AG08395 (cell line): ENCODE data around the gene RECK.
A peak's percentile ranks its signal among the peaks of the same experiment; 100 is the strongest.
"Not testable (repeated sequence)": the region's sequence is repeated elsewhere in the genome, so short reads cannot be mapped to it uniquely, and the experiment has no call there.

Experiments used
- DNase-seq: peaks from one replicate; pipeline ENCODE4 v3.0.0; 2012; ENCODE audit warnings: mixed read lengths, low spot score

The RECK gene, protein sequence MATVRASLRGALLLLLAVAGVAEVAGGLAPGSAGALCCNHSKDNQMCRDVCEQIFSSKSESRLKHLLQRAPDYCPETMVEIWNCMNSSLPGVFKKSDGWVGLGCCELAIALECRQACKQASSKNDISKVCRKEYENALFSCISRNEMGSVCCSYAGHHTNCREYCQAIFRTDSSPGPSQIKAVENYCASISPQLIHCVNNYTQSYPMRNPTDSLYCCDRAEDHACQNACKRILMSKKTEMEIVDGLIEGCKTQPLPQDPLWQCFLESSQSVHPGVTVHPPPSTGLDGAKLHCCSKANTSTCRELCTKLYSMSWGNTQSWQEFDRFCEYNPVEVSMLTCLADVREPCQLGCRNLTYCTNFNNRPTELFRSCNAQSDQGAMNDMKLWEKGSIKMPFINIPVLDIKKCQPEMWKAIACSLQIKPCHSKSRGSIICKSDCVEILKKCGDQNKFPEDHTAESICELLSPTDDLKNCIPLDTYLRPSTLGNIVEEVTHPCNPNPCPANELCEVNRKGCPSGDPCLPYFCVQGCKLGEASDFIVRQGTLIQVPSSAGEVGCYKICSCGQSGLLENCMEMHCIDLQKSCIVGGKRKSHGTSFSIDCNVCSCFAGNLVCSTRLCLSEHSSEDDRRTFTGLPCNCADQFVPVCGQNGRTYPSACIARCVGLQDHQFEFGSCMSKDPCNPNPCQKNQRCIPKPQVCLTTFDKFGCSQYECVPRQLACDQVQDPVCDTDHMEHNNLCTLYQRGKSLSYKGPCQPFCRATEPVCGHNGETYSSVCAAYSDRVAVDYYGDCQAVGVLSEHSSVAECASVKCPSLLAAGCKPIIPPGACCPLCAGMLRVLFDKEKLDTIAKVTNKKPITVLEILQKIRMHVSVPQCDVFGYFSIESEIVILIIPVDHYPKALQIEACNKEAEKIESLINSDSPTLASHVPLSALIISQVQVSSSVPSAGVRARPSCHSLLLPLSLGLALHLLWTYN

DNA sequence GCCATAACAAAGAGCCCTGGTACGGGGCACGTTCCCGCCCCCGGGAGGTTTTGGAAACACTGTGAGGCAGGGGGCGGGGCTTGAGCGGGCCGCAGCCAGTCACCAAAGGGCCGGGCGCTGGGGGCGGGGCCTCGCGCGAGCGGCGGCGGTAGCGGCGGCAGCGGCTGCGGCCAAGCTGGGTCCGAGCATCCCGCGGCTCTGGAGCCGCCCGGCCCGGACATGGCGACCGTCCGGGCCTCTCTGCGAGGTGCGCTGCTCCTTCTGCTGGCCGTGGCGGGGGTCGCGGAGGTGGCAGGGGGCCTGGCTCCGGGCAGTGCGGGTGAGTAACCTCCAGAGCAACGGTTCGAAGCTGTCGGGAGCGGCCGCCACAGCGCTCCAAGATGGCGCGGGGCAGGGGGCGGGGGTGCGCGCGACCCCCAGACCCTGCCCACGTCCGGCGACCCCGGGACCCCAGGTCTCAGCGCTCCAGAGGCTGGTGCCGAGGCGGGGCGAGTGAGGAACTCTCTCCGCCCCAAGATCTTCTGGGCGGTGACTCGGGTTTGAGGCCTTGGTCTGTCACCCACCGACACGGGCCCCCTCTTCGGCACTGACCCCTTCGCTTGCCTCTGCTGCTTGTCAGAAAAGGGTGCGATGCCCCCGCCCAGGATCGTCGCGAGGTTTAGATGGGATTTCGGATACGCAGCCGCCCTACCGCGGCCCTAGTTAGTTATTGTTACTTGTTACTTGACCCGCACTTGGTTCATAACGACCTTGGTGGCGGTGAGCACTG, at the start of gene RECK:
Gene RECK, plus strand, starts transcription at position 134 of the 769 bp plus-strand sequence. Its CDS starts 86 bp downstream, at position 220.
- peak; percentile 95 for DNase-seq

DNA sequence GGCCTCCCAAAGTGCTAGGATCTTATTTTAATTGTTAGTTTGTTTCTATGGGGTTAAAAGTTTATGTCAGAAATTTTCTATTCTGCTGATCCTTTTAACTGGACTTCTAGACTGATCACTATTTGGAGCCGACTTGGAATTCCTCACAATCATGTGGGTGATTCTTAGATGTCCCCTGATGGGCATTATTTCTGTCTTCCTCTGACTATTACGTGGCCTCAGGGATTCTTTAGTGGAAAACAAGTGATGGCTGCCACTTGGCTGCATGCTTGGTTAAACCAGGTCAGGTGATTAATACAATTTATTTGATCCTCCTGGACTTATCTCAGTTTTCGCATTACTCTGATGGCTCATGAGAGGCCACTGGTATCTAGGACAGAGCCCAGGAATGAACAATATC, 46.6 kb upstream of the RECK start:
- no peak for DNase-seq

DNA sequence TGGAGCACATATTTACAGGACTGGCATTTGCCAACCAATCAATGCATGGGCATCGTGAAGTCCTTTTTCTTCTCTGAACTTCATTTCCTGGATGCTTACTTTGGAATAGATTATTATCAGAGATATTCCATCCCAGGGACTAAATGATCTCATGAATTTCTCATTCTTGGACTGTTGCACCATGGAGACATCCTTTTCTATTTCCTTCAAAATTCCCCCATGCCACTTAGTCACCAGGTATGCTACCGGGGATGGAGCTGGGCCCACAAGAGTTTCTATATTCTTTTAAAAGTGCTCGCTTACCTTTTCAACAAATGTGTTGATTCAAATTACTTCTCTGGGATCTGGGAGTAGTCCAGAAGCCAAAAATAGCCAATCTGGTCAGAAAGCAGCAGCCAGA, 43.6 kb upstream of the RECK start:
- not testable (repeated sequence) for DNase-seq

DNA sequence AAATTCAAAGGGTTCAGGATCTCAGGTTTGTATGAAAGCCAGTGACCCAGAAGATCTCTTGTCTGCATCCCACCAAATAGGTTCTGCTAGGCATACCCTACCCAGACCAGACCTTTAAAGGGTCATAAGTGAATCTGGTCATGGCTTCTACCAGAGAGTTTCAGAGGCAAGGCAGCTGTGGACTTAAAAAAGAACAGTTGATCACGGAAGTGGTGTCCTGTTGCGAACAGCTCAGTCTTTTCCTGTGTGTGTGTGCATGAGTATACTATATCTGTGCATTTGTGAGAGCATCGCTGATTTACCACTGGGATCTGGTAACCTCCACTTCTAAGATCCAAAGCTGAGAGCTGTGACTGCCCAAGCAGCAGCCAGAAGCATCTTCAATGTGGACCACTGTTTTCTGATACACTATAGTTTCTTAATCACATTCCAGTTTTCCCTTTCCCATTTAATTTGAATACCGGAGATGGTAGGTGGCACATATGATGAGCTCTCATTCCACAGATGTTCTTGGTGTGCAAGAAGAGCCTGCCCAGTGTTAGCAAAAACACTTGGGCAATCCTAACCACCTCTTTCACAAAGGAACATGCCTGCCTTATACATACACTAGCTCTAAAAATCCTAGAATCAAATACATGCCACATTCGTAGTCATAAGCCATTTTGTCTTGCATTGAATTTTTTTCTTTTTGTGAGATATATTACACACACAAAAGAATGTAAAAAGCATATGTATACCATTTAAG, 42.6 kb upstream of the RECK start:
- DNase-seq: no peak

DNA sequence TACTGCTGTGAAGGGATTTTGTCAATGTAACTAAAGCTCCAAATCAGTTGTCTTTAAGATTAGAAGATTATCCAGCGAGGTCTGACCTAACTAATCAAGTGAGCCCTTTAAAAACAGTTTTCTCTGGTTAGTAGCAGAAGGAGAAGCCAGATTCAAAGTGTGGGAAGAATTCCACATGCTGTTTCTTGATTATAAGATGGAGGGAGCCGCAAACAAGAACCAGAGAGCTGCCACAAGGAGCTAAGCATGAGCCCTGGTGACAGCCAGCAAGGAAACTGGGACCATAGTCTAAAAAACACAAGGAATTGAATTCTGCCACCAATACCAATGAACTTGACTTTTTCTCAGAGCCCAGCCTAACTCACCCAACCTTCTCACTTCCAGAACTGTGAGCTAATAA, 41.8 kb upstream of the RECK start:
- DNase-seq: no peak

DNA sequence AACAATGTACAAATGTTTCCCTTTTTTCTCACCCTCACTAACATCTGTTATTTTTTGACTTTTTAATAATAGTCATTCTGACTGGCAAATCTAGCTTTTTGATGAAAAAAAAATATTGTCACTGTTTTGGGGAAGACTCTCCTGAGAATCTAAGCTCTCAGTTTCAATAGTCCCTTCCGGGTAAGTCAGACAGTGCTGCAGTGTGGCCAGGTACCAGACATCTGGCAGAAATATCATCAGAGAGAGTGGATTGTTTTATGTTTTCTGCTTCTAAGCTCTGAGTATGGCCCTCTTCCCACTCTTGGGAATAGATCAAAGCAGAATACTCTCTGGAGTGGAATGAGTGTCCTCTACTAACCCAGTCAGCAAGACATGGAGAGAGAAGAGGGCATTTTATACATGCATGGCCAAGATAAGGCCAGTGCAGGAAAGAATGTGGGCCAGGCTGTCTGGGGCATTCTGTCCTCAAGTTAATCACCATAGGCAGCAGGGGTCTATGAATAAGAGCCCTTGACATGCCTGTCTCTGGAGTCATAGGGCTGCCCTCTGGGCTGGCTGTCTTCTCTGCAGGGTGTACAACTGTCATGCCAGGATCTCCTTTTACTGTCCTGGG, 40.2 kb upstream of the RECK start:
- peak; percentile 64 for DNase-seq

DNA sequence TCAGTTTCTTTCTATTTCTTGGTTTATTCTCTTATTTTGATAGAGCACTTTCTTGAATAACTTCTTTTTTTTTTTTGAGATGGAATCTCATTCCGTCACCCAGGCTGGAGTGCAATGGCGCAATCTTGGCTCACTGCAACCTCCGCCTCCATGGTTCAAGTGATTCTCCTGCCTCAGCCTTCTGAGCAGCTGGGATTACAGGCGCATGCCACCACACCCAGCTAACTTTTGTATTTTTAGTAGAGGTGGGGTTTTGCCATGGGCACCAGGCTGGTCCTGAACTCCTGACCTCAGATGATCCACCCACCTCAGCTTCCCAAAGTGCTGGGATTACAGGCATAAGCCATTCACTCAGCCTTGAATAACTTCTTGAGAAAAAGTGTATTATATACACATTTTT, 39.7 kb upstream of the RECK start:
- DNase-seq: not testable (repeated sequence)

DNA sequence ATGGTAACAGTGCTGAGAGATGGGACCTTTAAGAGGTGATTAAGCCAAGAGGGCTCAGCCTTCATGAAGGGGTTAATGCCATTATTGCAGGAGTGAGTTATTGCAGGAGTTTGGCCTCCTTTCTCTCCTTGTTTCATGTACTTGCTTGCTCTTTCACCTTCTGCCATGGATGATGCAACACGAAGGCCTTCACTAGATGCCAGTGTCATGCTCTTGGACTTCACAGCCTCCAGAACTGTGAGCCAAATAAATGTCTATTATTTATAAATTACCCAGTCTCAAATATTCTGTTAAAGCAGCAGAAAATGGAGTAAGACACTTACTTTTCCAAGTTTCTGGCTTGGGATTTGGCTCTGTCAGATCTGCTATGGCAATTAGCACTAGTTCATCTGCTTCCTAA, 38.4 kb upstream of the RECK start:
- DNase-seq: no peak

DNA sequence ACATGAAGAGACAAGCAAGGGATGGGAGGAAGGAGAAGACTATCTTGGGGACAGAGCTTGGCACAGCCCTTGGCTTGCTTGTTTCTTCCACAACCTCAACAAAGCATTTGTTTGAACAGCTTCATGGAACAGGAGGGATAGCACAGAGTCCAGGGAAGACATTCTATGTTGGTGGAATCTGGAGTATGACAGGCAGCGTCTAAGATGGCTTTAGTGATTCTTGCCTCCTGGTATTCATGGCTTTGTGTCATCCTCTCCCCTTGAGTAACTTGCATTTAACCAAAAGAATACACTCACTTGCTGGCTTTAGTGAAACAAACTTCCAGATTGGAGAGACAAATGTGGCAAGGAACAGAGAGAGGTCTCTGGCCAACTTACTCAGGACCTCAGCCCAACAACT, 30.8 kb upstream of the RECK start:
- no peak for DNase-seq

DNA sequence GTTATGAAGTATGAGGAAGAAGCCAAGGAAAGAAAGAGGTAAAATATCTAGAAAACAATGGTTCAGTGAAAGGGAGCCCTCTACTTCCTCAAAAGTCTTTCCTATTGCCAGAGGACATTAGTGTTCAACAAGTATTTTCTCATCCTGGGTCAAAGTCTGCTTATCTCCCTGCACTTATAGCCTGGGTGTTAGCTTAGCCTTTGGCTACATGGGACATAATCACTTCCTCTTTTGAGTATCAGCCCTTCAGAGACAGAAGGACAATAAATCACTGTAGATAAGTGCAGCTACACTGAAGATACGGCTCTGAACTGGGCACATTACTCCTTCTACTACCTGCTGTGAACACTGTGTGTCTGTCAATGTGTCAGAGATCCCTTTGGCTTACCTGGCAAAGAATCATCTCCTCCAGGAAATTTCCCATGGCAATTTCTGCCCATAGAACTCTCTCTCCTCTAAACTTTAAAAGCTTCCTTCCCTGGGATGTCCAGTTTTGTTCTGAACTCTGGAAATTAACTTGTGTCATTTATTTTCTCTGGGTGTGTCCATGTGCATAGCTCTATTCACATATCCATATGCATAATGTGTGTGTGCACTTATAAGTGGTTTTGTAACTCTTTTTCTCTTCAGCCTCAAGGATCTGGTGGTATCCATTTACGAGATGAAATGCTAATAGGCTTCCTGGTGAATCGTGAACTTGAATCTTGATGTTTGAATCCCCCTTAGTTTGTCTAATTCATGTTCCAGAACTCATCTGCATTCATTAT, 30.0 kb upstream of the RECK start:
- no peak for DNase-seq

DNA sequence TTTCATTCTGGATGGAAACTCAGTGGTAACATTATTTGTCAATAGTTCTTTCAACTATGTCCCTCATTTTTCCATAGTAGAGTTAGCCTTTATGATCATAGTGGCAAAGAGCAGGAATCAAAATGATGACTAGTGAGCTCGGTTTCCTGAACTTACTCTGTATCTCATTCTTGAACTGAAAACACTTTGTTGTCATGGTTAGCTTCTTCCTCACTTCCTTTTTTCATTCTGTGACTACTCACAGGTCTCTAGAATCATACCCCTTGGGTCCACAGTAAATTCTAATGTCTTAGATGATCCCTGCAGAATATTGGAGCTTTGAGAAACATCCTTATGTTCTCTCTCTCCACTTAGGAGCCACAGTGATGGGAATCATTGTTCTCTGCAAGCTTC, 29.4 kb upstream of the RECK start:
- no peak for DNase-seq

DNA sequence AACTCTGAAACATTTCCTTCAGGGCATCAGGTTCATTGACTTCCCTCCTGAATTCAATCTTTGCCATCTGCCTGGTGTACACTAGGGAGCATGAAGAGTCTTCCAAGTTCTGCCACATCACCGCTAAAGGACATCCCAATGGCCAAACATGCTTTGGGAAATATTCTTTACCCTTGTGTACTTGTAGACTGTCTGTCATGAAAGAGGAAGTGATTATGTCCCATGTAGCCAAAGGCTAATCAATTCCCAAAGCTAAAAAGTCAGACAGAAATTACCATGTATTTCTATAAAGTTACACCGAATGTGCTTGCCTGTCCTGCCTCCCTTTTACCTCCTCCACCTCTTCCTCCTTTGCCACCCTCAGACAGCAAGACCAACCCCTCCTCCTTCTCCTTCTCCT, 28.9 kb upstream of the RECK start:
- DNase-seq: no peak

DNA sequence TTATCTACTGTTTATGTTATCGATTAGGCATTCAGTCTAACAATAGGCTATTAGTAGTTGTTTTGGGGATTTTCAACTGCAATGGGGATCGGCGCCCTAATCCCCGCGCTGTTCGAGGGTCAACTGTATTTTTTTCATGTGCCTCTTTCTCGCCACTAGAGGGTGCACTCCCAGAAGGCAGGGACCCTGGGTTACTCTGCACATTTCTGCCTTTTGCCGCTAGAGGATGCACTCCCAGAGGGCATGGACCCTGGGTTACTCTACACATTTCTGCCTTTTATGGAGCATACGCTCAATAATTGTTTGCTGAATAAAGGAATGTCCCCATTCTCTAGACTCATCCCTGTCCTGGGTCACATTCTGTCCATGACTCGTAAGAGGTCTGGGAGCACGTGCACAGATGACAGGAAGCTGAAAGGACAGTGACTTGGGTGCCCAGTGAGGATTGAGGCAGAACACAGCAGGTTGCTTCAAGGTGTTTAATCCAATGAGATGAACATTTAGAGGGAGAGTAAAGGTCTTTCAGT, 27.9 kb upstream of the RECK start:
- DNase-seq: peak; percentile 85

DNA sequence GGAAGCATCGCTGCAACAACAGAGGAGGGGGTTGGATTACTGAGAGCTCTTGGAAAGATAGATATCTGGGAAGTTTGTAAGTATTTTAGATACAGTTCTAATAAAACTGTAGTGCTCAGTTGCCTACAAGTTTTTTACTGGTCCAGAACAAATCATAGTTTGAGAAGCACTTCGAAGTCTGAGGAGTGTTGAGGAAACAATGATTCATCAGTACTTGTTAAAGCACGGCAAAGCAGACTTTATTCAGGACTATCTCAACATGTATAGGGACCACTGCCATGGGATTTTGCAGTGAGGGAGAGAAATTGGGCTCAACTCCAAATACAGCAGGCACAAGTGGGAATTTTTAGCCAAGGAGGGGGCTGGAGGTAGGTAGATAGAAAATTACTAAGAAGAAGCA, 25.3 kb upstream of the RECK start:
- no peak for DNase-seq

DNA sequence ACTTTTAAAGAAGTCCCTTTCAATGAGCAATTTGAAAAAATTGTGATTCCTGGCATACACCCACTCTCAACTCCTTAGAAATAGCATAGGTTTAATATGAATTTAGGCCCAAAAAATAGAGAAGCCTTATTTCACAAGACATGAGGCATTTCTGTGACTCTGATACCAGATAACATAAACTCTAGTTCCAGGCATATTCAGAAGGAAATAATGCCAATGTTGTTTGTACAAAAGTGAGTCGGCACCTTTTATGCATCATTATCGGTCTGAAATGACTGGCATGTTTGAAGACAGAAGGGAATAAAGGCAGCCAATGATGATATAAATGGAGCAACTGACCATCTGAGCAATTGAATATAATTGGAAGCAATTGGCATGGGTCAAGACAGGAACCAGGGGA, 19.4 kb upstream of the RECK start:
- DNase-seq: no peak

DNA sequence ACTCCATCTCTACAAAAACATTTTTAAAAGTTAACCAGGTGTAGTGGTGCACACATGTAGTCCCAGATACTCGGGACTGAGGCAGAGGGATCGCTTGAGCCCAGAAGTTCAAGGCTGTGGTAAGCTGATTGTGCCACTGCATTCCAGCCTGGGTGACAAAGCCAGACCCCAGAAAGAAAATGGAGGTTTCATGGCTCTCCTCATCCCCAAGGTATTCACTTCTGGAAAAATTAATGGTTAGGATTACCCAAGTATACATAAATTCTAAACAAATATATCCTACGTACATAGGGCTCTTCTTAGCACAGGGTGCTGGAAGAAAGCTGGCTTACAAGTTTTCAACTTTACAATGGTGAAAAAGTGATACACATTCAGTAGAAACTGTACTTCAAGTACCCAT, 18.6 kb upstream of the RECK start:
- DNase-seq: no peak

DNA sequence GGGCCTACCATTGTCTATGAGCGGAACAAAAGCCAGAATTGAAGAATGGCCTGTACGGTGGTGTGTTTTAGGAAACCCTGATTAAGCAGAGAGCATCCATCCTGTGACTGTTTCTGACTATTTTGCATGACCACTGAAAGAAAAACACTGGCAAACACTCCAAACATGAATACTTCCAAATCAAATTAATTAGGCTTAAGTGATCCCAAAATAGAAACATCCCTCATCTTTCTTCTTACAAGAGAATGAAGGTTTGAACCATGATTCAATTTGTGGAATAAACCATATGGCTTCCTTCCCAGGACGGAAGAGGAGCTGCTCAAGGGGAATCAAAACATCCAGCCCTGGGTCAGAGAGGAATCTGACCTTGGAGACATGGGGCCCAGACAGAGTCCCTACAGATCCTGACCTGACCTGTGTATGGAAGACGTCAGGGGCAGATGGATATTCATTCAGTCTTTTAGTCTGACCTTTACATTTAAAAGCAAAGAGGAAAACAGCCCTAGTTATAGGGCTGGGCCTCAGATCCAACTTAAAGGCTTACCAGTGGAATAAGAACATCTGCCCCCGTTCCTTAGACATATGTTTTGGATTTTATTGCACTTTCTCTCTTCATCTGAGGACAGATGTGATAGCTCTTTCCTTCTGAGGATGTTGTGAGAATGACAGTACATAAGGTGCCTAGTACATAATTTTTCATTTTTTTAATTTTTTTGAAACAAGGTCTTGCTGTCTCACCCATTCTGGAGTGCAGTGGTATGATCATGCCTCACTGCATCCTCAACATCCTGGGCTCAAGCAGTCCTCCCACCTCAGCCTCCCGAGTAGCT, 17.6 kb upstream of the RECK start:
- DNase-seq: peak; percentile 47

DNA sequence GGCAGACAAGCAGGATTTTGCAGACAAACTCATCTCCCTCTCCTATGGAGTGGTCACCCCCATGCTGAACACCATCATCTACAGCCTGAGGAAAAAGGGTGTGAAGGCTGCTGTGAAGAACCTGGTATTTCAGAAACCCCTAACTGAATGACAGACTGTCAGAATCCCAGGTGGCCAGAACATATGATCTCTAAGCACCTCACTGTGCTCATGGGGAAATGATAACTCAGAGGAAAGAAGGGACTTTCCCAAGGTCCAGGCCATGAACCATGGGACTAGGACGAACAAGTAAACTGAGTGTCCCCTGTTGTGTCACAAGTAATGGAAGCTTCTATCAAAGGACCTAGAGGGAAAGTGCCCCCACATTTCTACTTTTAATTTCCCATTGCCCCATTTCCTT, 14.7 kb upstream of the RECK start:
- no peak for DNase-seq
